HG03565 (cell line): ENCODE results near the gene NSRP1.
"Not testable (repeated sequence)": the region's sequence is repeated elsewhere in the genome, so short reads cannot be mapped to it uniquely, and the experiment has no call there.

Source experiments
- ATAC-seq: cut with Tn5 transposase; IDR thresholded peaks from one replicate; pipeline ENCODE4 v1.9.1; 2021; ENCODE audit warnings: mild to moderate bottlenecking, moderate library complexity; ENCODE audit not compliant: unreplicated experiment

Gene NSRP1

DNA sequence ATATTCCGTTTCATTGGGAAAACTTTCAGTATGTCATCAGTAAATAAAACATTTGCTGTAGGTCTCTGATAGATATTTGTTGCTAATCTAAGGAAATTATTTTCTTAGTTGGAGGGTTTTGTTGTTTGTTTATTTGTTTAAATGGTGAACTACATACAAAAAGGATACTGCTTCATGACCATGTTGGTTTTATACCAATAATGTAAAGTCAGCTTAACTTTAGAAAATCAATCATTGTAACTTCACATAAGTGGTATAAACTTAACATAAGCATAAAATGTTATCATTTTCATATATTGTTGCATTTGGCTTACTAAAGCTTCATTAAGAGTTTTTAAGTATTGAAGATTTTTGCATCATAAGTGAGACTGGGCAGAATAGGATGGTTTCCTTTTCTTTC is 57.9 kb downstream of the NSRP1 start:
- no peak for ATAC-seq

DNA sequence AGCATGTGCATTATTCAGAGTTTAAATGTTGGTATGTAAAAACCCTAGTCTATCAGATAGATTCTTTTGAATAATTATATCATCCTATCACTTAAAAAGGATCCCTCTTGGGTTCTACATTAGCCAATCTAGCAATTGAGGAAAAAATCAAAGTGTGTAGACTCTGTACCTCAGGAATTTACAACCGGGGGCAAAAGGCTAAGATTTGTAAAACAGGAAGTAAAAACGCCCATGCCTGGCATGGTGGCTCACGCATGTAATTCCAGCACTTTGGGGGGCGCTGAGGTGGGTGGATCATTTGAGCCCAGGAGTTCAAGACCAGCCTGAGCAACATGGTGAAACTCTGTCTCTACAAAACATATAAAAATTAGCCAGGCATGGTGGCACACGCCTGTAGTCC is 60.2 kb downstream of the NSRP1 start:
- no peak for ATAC-seq

DNA sequence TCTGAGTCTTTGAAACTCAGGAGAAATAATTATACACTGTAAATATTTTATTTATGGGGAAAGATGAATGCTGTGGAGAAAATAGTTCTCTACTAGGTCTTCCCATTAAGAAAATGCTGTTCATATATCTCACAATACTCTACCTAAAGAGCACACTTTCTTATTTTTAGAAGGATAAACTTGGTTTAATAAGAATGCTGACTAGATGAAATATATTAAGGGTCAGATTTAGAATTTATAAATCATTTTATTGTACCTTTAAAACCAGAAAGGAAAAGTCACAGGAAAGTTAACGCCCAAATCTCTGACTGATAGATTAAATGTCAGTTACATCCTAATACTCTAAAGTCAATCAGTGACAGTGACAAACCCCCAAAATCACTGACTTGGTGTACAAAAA is 70.1 kb downstream of the NSRP1 start:
- ATAC-seq = no peak

DNA sequence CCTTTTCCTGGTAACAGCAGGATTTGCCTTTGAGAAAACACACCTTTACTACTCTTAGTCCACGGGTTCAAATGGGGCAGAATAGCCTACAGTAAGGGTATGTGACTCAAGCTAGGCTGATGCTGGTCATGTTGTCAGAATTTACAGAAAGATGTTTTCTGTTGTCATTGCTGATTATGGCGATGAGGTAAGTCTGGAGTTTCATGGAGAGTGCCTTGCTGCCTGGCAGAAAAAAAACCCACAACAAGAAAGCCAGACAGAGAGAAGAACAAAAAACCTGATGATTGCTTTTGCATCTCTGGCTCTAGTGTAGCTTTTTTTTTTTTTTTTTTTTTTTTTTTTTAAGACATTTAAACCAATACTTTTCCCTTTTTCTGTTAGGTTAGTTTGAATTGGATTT is 71.0 kb downstream of the NSRP1 start:
- ATAC-seq = no peak

DNA sequence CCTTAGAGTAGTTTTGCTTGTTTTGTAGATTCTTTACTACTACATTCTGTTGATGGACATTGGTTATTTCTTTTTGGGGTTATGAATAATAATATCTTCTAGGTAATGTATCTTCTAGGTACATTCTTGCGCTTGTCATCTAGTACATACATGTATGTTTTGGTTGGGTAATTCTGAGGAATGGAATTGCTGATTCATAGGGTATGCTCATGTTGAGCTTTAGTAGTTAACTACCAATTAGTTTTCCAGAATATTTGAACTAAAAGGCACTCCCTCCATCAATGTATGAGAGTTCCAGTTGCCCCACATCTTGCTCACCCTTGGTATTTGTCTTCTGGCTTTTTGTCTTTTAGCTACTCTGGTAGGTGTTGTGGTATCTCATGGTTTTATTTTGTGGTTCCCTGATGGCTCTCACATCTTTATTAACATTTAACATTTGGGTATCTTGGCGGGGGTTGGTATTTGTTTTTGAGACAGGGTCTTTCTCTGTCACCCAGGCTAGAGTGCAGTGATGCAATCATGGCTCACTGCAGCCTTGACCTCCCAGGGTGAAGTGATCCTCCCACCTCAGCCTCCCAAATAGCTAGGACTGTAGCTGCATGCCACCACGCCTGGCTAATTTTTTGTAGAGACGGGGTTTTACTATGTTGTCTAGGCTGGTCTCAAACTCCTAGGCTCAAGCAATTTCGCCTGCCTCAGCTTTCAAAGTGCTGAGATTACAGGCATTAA is 71.8 kb downstream of the NSRP1 start:
- ATAC-seq = no peak

DNA sequence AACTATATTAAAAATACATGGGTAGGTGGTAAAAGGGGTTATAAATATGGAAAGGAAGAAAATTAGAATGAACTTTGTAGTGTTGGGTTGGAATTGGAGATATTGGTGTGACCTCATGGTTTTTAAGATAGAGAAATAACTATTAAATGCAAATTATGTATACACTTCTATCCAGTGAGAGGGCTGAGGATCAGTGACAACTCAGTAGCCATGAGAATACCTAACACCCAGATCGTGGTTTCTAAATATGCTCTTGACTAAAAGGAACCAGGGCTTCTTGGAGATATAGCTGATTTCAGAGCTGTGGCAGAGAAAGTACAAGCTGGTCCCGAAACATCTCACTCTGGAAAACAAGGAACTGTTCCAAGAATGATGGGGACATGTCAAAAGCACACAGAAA is 74.5 kb downstream of the NSRP1 start:
- ATAC-seq = no peak

DNA sequence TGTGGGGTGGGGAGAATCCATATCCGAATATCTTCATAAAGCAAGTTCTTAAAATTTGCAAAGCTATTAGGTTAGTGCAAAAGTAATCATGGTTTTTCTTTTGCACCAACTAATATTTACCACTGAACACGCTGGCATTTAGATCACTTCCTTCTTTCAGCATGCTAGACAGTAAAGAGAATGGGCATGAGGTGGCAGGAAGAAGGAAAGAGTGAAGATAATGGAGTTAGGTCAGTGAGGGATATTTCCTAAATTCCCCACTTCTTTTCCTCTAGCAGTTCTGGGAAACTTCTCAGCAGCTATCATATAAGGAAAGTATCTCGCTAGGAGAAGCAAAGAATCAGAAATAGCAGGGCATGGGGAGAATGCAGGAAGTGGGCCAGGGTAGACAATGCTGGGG is 79.9 kb downstream of the NSRP1 start:
- no peak for ATAC-seq

DNA sequence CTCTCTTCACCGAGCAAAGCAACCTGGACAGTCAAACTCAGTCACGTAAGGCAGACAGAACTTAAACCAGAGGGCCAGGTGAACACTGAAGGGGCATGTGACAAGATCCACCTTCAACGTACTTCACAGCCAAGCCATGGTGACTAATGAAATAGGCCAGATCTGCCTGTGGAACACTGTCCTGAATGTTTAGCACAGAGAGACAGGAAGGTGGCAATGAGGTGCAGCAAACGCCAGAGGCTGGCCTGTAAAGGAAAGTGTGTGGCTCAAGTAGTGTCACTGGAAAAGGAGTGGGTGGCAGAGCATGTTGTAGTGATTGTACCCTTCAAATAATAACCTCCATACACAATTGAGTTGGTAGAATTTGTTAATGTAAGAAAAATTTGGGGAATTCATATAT is 80.8 kb downstream of the NSRP1 start:
- ATAC-seq = no peak

DNA sequence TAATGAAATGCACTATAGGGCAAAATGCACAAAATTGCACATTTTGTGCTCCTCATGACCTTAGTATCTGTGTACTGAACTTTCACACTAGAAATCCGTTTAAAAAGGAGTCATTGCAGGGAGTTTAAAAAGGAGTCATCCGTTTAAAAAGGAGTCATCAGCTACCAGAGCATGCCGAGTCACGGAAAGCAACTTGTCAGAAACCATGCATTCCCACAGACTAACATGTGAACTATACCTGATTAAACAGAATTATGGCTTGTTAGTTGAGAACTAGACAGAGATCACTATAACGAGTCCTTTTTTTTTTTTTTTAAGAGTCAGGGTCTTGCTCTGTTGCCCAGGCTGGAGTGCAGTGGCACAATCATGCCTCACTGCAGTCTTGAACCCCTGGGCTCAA is 83.0 kb downstream of the NSRP1 start:
- ATAC-seq = no peak

DNA sequence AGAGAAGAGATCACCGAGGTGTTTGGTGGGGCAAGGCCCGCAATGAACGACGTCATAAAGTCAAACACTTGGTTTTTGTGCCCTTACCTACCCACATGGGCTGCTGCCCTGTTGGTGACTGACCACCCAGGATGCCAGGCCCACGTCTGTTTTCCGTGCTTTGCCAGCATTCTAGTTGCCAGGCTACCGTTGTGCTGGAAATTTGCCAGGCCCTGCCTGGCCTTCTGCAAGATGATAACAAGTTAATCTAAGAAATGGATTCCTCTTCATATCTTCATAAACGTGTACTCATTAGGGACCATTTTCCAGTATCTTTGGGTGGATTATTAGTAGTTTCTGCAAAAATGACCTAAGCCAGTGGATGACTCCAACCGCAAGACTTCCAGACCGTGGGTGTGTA is 83.5 kb downstream of the NSRP1 start:
- no peak for ATAC-seq

DNA sequence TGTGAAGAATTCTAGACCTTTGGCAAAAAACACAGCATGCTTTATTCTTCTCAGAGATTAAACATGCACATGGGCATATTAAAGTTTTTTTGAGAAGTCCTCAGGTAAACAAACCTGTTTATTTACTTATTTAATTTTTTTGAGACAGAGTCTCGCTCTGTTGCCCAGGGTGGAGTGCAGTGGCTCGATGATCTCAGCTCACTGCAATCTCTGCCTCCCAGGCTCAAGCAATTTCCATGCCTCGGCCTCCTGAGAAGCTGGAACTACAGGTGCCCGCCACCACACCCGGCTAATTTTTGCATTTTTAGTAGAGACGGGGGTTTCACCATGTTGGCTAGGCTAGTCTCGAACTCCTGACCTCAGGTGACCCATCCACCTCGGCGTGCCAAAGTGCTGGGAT is 84.0 kb downstream of the NSRP1 start:
- ATAC-seq = not testable (repeated sequence)

DNA sequence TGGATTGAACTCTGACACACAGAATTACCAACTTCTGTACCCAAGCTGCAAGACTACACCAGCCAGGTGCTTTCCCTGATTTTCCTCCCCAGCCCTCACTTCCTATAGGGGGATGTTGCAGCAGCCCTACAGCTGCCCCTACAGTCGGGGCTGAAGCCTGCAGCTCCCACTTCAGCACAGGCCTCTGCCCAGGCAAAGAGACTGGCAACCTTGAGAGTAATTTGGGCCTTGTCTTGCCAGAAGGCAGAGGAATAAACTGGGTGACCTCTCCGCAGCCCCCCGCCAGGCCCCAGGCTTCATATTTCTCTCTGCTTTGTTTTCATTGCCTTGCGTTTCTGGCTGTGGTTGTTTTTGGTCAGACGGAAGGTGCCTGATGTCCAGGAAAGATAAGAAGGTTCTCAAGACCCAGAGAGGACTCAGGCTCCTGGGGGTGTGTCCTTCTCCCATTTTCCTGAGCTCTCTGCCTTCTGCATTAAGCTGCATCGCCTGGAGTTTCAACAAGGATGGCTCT is 86.9 kb downstream of the NSRP1 start:
- ATAC-seq = no peak

DNA sequence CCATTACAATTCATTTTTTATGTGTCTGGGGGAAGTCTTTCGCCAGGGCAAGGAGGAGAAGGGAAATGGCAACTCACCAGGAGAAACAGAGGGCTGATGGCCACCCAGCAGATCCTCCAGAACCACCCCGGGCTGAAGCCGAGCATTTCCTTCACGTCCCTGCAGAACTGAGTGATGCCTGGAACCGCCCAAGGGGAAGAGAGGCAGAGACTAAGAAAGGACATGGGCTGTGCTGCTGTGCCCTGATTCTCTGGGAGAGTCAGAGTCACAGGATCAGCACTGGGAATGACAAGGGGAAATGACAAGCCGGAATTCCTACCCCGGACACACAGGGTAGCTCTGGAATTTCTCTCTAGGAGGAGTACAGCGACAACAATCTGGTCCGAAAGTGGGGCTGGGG is 91.0 kb downstream of the NSRP1 start:
- no peak for ATAC-seq

DNA sequence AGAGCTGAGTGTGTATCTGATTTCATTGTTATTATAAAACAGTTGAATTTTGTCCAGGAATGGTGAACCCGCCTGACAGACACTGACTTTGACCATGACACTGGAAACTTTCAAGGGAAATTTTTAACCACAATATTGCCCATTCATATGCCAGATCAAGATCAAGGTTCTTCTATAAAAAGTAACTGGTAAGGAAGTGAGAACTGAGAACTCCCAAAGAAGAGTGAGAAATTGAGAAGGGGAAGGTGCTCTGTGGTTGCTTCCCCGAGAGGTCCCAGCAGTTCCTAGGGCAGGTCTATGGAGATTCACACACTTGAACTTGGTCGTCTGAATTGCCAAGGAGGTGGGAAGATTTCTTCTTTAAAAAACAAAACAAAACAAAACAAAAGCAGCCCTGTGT is 91.6 kb downstream of the NSRP1 start:
- no peak for ATAC-seq

DNA sequence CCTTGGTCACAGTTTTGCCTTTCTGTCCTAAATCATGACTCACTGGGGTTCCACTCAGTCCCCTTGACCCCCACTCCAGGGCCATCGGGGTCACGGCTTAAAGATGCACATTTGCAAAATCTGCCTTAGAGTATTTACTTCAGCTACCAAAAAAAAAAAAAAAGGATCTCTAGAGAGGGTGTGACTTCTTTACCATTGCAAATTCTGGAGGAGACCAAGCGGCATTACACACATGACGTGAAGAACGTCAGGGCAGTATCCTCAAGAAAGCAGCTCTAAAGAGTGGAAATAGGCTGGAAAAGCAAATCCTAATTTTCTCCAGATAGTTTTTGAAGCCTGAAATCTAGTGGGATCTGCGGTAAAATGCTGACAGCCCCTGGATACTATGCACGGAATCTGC is 93.3 kb downstream of the NSRP1 start:
- ATAC-seq = no peak

DNA sequence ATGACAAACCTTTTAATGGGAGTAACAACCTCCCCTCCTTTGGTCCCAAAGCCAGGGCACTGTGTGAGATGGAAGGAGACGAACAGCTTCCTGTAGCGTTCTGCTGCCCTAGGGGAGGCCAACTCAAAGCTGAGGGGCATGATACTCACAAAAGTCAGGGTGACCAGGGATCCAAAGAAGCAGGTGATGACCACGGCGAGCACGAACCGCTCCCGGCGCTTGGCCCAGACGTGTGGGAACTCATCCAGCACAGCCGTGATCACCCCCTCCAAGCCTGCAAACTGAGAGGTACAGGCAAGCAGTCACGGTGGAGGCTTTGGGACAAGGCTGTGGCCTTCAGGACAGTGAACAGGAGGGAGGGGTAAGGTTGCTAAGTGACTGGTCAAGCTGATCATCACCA is 93.8 kb downstream of the NSRP1 start:
- ATAC-seq = no peak

DNA sequence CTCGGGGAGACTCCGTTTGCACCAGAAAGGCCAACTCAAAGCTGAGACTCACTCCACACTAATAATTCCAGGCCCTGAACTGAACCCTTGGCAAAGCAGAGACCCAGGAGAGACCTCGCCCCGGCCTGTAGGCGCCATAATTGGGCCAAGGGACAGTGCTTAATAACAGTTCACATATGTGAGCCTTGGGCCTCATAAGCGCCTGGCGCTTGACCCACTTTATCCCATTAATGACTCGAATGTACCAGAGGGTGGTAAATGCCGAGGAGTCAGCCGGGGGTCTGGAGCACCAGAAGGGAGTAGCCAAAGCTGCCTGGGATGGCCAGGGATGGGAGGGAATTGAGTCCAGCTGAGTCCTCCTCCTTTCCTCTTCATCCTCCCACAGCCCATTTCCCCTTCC is 94.3 kb downstream of the NSRP1 start:
- no peak for ATAC-seq

DNA sequence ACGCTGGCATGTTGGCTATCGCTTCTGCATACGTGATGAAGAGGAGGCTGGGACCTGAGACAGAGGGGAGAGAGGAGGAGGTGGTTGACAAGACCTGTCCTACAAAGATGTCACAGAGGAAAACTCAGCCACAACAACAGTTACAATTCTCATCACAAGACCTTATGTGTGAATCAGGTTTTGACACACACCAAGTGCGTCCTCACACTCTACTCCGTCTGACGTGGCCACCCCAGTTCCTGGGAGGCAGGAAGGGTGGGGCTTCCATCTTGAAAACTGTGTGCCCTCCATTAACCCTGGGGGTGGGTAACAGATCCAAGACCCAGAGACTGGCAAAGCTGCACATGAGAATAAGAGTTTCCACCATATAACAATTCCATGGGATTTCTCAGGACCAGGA is 94.8 kb downstream of the NSRP1 start:
- no peak for ATAC-seq

DNA sequence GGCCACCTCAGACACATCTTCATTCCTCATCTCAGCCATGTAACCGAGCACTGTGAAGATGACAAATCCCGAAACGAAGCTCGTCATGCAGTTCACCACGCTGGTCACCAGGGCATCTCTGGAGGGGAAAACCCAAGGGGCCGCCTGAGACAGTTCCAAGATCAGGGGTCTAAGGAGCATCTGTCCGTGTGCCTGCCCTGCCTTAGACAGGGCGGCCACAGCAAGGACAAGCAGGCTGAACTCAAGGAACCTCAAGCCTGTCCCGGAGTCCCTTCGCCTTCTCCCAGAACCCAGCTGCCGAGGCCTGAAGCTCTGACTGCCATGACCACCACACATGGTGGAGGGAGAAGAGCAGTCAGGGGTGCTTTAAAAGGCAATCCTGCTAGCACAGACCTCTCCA is 96.1 kb downstream of the NSRP1 start:
- no peak for ATAC-seq

DNA sequence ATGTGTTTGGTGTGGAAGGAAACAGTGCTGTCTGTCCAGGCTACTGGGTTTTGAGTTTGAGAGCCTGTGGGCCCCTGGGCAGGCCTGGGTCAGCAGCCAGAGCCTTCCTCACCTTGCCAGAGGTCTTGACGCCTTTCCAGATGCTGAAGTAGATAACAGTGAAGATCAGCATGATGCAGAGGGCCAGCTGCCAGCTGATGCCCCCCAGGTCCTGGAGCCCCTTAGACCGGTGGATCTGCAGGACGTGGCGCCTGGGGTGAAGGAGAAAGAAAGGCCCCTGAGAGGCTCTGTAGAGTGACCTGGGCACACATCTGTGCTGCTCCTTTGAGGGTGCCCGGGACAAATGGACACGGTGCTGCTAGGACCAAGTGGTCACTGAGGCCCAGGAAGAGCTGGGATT is 100.4 kb downstream of the NSRP1 start:
- ATAC-seq = no peak

DNA sequence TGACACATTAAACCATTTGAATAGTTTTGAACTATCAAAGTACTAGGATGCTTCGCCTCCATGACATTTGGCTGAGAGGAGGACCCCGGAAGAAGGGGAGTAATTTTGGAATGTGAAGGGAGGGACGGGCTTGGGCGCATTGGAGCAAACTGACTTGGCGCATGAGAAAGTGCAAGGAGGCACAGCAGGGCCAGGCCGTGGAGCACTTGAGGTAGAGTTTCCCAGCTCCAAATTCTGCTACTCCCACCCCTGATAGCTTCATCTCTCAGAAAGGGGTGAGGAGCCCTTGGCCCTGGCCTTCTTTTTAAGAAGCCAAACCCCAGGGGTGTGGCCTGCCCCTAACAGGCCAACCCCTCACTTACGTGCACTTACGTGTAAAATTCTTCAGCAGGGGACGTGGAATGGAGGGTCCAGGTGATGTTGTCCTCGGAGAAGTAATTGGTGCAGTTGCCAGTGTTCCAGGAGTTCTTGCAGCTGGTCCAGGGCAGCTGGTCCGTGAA is 101.2 kb downstream of the NSRP1 start:
- no peak for ATAC-seq

DNA sequence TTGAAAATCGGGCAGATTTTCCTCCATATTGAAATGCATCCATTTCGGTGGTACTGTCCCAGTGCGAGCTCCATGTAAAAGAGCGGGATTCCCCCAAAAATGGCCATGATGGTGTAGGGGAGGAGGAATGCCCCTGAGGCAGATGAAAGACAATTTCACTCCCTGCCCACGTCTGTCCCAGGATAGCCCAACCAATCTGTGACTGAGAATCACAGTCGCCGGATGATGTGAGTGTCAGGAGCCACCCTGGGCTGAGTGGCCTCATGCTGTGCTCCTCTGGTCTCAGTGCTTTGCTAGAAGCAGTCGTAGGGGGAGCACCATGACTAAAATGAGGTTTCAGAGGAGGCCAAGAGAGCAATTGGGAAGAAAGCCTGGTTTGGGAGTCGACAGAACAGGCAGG is 102.2 kb downstream of the NSRP1 start:
- ATAC-seq = no peak

DNA sequence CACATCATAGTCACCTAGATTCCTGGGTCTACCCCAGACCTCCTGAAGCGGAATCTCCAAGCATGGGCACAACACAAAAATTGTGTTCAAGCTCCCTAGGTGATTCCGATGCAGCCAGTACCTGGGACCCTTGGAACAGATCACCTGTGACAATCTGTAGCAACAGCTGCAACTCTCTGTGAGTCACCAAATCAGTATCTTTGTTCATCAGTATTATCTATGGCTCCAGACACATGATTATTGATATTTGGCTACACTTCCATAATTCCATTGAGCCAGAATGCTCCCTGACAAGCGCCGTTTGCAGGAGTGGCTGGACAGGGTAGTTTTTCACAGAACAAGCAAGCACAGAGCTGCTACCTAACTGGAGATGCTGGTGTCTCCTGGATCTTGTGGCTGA is 102.7 kb downstream of the NSRP1 start:
- ATAC-seq = no peak
